ENCODE data around the gene SBF2.

DNA sequence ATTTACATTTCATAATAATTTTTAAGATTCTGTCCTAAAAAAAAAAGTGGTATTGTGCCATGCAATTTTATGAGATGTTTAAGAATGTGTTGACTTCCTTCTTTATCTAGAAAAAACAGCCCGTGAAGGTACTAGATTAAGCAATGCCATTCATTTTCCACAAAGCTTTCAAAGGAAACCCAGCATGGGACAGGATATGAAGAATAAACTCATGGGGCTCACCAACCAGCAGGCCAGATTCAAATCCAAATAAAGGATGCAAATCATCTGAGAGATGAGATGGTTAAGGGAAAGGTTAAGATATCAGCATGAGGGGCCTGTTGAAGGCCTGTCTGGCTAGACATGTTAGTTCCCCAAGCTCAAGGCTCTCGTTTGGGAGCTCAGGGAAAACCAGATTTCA lies 431.0 kb downstream of the SBF2 start:
- TF ChIP-seq CTCF (IDR thresholded peaks at IDR 0.05; ENCODE audit: low read length): no peak
- no peak for TF ChIP-seq EZH2 (IDR thresholded peaks at IDR 0.05; ENCODE audit: borderline replicate concordance, low read length)

Data from OCI-LY1 (cell line).